ENCODE data around the gene SPRYD4. TPM values are rescaled to one million over a fixed set of nuclear protein-coding genes. Genes with fewer than 3 reads are reported as not detected.

The SPRYD4 gene
- total RNA-seq, 1 donor from 2014 or later, result 1.1 TPM

- Histone ChIP-seq H3K4me3 (ENCODE audit: low read depth, low read length) (no peak overlapping the region), H3K27me3 (ENCODE audit: control insufficient read depth, insufficient read depth, low read length) (no peaks in the 10 kb centered on the region), H3K36me3 (ENCODE audit: control insufficient read depth, insufficient read depth, low read length) (no peaks in the 10 kb centered on the region)
- no peak for DNase-seq (ENCODE audit: low read depth)
- no peak for TF ChIP-seq CTCF (IDR thresholded peaks at IDR 0.05; ENCODE audit: insufficient read depth, low read length, severe bottlenecking)
- FAIRE-seq, result no peak
These were observed 5.8 kb upstream of the SPRYD4 start for GRCh38 chr12:56462565-56462964.

- Histone ChIP-seq H3K27me3 (ENCODE audit: control insufficient read depth, insufficient read depth, low read length) (no peaks in the 10 kb centered on the region), H3K36me3 (ENCODE audit: control insufficient read depth, insufficient read depth, low read length) (peaks cover 6% of the 10 kb centered on the region), H3K4me3 (ENCODE audit: low read depth, low read length) (peak overlapping the region; percentile 75)
- DNase-seq (ENCODE audit: low read depth) (no peak), FAIRE-seq (no peak)
- TF ChIP-seq CTCF (IDR thresholded peaks at IDR 0.05; ENCODE audit: insufficient read depth, low read length, severe bottlenecking), result no peak
These were observed 891 bp downstream of the SPRYD4 start for GRCh38 chr12:56469007-56469930.

- H3K36me3 ChIP-seq (ENCODE audit: control insufficient read depth, insufficient read depth, low read length), result peaks cover 5% of the 10 kb centered on the region
- DNase-seq (ENCODE audit: low read depth), result no peak
- H3K27me3 ChIP-seq (ENCODE audit: control insufficient read depth, insufficient read depth, low read length), result no peaks in the 10 kb centered on the region
- TF ChIP-seq CTCF (IDR thresholded peaks at IDR 0.05; ENCODE audit: insufficient read depth, low read length, severe bottlenecking), result no peak
- H3K4me3 ChIP-seq (ENCODE audit: low read depth, low read length), result no peak overlapping the region
- FAIRE-seq, result peak; percentile 66
These were observed 6.0 kb downstream of the SPRYD4 start for GRCh38 chr12:56474389-56474788.

GRCh38 chr12:56476143-56476542 is 7.8 kb downstream of the SPRYD4 start:
- DNase-seq (ENCODE audit: low read depth), result no peak
- TF ChIP-seq CTCF (IDR thresholded peaks at IDR 0.05; ENCODE audit: insufficient read depth, low read length, severe bottlenecking), result no peak
- Histone ChIP-seq H3K36me3 (ENCODE audit: control insufficient read depth, insufficient read depth, low read length) (peaks cover under 1% of the 10 kb centered on the region), H3K27me3 (ENCODE audit: control insufficient read depth, insufficient read depth, low read length) (no peaks in the 10 kb centered on the region), H3K4me3 (ENCODE audit: low read depth, low read length) (no peak overlapping the region)
- no peak for FAIRE-seq

GRCh38 chr12:56476972-56477432 is 8.6 kb downstream of the SPRYD4 start:
- no peaks in the 10 kb centered on the region for H3K36me3 ChIP-seq (ENCODE audit: control insufficient read depth, insufficient read depth, low read length)
- TF ChIP-seq CTCF (IDR thresholded peaks at IDR 0.05; ENCODE audit: insufficient read depth, low read length, severe bottlenecking), result no peak
- peak; percentile 48 for DNase-seq (ENCODE audit: low read depth)
- no peak overlapping the region for H3K4me3 ChIP-seq (ENCODE audit: low read depth, low read length)
- peak; percentile 47 for FAIRE-seq
- no peaks in the 10 kb centered on the region for H3K27me3 ChIP-seq (ENCODE audit: control insufficient read depth, insufficient read depth, low read length)

Measured in bronchial epithelial cell (primary cell).